Hepatic stellate cell (primary cell): ENCODE results near the gene DQX1.
"Not testable (repeated sequence)": the region's sequence is repeated elsewhere in the genome, so short reads cannot be mapped to it uniquely, and the experiment has no call there.

Experiments
- DNase-seq: peaks from one replicate; pipeline ENCODE4 v3.0.0; 2011; ENCODE audit warnings: low spot score

Gene DQX1, protein sequence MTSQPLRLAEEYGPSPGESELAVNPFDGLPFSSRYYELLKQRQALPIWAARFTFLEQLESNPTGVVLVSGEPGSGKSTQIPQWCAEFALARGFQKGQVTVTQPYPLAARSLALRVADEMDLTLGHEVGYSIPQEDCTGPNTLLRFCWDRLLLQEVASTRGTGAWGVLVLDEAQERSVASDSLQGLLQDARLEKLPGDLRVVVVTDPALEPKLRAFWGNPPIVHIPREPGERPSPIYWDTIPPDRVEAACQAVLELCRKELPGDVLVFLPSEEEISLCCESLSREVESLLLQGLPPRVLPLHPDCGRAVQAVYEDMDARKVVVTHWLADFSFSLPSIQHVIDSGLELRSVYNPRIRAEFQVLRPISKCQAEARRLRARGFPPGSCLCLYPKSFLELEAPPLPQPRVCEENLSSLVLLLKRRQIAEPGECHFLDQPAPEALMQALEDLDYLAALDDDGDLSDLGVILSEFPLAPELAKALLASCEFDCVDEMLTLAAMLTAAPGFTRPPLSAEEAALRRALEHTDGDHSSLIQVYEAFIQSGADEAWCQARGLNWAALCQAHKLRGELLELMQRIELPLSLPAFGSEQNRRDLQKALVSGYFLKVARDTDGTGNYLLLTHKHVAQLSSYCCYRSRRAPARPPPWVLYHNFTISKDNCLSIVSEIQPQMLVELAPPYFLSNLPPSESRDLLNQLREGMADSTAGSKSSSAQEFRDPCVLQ

DNA sequence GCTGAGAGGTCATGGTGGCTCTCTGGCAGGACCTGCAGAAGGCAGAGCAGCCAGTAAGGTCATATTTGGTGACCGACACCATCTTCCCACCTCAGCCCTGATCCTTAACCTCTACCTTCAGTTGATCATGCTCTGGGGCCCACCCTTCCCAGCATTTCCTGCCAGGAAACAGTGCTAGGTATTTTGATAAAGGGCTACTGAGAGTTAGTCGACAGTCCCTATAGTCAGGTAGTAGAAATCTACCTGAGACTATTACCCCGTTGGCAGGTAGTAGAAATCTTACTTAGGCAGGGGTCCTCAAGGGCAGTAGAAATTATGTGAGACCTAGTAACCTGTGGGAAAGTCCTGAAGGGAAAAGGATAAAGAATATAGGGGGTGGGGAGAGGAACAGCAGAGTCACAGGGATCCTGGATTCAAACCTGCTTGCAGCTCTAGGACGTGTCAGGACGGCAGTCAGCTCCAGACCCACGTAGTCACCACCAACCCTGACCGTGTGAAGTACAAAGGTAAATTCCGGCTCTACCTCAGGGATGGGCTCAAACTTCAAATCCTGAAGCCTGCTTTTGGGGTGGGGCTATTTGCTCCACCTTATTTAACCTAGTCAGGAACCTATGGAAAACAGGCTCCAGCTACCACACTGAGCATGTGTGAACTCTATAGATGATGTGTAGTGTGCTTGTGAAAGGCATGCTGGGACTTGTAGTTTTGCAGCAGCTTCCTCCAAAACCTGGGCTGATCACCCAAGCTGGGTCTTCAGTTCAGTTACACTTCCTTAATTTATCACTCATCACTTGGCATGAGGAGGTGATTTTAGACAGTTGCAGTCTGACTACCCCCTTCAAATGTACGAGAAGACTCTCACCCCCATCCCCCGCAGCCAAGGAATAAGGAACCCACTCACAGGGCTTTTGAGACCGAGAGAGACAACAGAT, at the start of gene DQX1:
Gene DQX1, minus strand, starts transcription at position 515 of the 932 bp plus-strand sequence. Its CDS starts 502 bp downstream, at position 13.
- peak; percentile 28 for DNase-seq

DNA sequence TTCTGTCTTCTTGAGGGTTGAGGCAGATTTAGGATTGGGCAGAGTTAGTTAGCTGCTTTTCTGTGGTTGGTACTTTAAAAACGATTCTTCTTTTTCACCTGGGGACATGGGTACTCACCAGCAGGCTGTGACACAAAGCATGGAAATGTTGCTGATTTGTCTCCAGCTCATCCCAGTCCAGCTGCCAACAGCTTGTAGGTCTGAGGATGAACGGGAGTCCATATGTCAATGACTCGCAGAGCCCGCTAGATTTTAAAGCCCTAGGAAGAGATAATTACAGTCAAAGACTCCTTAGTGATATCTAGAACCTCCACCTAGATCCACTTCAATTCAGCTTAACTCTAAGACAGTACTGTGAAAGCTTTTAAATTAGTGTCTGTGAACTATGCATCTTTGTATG, 49.3 kb upstream of the DQX1 start:
- DNase-seq = no peak

DNA sequence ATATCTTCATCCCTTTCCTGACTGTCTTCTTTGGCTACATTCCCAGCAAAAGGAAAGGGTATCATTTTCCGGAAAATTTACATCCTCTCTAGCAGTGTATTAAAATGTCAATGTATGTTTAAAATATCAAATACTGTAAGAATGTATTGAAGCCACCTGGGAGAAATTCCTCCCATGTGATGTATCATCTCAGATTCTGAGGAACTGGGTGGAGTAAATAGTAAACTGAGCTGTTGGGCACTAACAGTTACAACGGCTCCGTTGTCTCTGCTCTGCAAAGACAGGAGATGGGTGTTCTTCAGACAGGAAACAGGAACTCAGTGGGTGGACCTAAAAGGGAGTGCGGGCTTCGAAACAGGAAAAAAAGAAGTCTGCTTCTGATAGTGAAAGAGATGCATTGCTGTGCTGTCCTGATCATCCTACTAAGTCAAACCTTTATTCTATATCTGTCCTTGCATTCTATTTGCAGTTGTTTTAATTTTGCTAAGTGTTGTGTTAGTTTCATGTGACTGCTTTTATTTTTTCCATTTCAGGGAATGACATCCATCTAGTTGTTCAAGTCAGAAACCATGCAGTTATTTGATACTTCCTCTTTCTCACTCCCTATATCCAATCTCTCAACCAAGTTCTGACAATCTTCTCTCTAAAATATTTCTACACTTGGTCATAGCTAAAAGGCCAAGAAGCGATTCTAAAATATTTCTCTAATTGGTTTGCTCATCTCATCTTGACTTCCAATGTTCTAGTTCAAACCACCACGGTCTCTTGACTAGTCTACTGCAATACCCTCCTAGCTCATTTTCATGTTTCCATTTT, 47.9 kb upstream of the DQX1 start:
- DNase-seq = no peak

DNA sequence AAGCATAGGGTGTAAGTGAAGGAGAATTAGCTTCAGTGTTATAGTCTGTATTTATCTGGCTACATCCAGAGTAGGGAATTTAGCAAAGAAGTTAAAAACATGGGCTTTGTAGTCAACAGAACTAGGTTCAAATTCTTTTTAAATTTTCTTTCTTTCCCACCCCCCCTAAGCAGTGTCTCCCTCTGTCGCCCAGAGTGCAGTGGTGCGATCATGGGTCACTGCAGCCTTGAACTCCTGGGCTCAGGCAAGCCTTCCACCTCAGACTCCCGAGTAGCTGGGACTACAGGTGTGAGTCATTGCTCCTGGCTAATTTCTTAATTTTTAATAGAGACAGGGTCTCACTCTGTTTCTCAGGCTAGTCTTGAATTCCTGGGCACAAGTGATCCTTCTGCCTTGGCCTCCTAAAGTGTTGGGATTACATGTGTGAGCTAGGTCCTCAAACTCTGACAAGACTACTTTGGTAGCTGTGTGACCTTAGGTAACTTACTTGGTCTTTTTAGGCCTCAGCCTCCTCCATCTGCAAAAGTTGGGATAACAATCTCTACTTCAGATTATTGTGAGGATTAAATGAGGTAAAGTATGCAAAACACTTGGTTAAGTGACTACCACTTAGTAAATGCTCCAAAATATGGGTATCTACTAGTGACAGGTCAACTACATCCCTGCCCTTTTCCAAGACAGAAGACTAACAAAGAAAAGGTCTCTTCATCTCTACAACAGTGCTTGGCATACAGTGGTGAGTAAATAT, 46.3 kb upstream of the DQX1 start:
- DNase-seq = no peak

DNA sequence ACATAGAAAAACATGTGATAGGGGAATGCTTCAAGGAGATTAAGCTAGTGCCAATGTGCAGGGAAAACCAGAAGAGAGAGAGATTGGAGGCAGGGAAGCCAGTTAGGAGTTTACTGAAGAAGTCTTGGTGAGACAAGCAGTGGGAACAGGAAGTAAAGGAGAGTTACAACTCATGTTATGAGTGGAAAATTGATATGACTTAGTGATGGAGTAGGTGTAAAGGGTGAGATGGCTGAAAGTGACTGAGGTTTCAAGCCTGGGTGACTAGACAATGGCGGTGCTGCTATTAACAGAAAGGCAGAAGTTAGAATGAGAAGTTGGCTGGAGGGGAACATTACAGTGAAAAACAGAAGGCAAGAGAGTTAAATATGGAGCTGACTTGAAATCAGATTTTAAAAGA, 45.0 kb upstream of the DQX1 start:
- no peak for DNase-seq

DNA sequence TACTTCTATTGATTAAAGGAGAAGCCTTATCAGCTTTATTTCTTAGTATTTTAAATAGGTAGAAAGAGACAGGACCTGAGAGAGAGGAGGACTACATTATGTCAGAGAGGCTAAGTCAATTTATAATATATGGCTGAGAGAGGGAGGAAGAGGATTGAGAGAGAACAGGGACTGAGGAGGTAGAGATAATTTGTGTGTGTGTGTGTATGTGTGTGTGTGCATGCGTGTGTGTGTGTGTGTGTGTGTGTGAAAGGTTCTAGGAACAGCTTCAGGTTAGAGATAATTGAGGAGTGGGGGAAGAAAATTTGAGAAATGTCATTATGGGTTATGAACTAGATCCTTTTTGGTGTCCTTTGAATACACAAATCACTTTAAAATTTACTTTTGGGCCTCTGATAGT, 43.7 kb upstream of the DQX1 start:
- DNase-seq = no peak

DNA sequence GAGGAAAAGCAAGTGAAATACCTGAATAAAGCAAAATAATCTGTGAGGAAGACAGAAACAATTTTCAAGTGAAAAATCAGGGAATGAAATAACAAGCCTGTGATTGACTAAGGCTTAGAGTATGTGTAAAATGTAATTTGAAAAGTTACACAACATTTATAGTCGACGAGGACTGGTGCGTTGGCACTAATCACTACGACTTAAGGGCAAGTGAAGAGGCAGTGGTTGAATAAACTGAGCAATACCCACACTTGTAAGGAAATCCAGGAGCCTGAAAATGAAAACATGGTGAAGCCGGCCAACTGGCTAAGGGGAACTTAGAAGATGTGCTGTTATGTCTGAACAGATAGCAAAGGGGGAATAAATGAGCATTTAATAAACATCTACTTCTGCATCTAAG, 41.9 kb upstream of the DQX1 start:
- DNase-seq = peak; percentile 32

DNA sequence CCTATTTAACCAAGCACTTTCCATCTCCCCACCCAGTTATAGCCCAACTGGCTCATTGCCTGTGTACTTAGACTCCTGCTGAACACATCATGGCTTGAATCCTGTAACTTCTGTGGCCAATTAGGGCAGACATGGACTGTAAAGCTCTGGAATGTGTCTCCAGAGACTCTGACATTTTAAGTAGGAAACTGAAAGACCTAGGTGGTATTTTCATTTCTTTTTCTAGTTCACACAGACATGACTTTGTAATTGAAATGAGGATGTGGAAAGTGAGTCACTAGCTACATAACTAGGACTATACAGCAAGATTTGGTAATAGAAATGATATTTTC, 40.7 kb upstream of the DQX1 start:
- peak; percentile 71 for DNase-seq

DNA sequence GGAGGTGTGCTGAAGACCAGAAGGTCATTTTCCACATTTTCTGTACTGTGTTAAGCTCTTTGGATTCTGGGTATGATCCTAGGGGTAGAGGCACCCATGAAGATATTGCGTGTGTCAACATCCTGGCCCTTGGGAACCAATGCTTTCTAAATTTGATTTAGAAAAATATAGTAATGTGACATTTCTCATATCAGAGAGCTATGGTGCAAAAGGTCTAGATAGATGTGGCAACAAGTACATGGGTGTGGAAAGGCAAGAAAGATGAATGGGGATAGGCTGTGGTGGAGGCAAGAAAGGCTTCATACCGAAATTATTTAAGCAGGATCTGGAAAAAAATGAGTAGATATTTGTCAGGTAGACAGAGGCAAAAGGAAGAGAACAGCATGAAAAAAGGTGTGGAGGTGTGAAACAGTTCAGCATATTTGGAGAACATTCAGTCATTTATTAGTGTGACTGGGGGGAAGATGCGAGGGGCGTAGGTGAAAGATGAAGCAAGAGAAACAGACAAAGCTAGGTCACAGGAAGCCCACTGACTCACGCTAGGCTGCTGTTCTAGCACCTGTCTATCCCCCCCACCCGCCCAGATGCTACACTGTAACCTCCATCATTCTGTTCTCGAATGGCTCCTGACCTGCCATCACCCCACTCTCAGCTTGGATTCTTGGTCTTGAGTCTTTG, 40.2 kb upstream of the DQX1 start:
- DNase-seq = no peak

DNA sequence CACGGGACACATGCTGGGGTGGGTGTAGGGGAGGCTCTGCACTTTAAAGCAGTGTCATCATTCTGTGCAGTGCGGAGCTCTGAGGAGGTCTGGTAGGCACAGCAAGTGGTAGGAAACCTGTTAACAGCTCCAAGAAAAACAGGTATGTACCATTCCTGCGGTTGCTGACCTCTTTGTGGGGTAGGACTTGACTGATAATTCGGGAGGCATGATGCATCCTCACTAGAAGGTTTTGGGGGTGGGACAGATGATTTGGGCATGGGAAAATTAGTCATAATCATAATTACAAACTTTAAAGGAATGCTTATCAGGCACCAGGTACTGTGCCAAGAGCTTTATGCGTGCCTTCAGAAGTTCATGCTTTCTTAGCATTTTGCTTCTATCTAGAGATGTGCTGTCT, 38.2 kb upstream of the DQX1 start:
- no peak for DNase-seq

DNA sequence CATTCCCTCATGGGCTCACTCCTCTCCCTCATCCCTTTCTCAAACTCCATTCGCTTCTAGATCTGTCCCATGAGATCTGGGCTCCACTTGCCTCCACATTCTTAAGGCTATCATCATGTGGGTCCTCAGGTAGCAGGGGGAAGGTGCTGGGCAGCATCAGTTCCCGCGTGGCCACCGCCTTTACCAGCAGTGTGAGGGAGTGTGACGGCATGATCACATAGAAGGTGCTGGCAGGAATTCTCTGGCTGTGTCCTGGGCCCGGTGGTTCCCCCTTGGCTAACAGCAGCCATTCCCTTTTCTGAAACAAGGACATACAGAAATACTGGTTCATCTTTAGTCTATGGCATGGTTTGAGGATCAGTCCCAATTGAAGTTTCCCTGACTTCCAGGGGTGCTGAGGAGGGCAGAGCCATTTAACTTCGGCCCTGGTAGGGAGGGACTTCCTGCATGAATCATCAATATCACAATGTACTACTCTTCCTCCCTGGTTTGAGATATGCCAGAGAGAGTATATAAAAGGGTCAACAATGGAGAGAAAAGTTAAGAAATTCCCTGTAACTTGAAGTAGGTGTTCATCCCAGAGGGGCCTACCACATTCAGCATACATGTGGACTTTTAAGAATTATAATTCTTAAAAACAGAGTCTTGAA, 36.2 kb upstream of the DQX1 start:
- DNase-seq = no peak

DNA sequence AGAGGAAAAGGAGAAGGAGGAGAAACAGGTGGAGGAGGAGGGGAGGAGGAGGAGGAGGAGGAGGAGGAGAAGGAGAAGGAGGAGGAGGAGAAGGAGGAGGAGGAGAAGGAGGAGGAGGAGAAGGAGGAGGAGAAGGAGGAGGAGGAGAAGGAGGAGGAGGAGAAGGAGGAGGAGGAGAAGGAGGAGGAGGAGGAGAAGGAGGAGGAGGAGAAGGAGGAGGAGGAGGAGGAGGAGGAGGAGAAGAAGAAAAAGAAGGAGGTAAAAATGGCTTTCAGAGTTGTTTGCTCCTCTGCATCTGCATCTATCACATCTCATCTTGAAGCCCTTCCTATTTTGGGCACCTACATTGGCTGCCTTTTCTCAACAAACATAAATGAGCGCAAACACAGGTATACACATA, 35.0 kb upstream of the DQX1 start:
- DNase-seq = not testable (repeated sequence)

DNA sequence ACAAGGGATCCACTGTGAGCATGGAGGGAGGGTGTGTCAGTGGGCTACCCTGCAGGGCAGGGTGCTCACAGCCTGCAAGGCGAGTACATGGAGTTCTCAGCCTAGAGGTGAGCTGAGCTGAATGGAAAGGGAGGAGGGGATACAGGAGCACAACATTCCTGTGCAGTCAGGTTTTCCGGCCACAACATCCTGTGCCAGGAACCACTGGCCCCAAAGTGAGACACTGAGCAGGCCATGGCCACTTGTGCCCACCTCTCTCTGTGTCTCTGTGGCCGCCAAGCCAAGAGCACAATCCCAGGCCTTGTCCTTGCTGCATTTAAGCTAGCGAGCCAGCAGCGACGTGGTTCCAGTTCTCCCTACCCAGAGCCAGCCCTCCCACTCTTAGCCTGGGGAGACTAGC, 34.6 kb upstream of the DQX1 start:
- DNase-seq = no peak

DNA sequence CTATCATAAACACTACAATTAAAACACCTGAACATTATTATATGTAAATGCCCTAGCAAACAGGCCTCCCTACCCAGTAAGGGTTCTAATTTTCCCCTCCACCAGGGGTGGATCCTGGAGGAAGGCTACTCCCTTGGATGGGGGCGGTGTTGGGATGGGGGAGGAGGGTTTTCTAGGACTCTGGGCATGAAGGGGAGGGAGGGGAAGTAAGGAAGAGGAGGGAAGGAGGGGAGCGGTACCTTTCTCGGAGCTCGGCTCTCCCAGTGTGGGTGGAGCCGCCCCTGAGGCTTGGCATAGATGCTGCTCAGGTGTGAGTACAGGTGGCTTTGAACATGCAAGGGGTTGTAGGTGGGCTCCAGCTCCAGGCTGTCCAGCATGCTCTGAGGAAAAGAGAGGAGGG, 33.9 kb upstream of the DQX1 start:
- no peak for DNase-seq

DNA sequence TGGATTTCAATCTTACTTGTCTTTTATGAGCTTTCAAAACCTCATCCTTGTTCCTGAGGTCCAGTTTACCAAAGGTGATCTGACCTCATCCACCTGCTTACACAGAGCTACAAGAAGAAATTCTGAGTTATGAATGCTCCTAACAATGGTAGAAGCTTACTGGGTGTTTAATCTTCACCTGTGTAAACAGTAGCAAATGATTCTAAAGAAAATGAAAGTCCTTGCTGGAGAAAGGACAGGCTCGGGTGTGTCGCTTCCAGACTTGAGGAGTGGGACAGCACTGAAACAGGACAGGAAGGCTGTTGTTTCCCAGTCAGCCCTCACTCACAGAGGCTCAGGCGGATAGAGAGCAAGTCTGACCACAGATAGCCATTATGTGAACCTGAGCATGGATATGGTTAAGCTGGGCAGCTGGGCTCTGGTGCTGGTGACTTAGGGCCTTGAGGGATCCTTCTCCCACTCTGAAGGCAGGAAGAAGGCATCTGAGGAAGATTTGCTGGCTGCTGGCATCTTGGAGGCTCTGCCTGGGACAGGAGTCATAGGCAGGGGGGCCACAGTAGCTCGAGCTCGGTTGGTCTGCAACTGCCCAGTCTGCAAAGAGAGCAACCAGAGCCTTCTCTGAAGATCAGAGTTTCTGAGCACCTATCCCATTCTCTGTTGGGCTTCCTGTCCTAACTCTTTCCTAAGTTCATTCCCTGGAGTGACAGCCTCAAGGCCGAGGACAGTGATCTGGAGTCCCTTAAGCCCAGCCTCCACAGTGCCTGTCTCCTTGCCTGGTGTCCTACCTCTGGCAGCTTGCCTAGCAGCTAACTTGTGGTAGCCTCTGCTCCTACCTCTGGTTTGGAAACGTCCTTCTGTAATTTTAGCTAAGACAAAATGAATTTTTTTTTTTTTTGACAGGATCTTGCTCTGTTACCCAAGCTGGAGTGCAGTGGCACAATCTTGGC, 32.5 kb upstream of the DQX1 start:
- DNase-seq = no peak

DNA sequence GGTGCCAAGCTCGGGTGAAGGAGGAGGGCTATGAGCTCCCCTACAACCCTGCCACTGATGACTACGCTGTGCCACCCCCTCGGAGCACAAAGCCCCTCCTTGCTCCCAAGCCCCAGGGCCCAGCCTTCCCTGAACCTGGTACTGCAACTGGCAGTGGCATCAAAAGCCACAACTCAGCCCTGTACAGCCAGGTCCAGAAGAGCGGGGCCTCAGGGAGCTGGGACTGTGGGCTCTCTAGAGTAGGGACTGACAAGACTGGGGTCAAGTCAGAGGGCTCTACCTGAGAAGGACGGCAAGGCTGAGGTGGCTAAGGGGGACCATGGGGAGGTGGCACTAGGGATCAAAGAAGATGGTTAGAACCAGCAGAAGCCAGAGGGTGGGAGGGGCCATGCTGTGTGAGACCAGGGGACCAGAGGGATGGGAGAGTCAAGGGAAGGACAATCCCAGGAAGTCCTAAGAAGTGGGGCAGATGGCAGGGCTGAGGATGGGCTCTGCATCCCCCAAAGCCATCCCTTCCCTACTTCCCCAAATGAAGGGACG, 30.9 kb upstream of the DQX1 start:
- DNase-seq = no peak

DNA sequence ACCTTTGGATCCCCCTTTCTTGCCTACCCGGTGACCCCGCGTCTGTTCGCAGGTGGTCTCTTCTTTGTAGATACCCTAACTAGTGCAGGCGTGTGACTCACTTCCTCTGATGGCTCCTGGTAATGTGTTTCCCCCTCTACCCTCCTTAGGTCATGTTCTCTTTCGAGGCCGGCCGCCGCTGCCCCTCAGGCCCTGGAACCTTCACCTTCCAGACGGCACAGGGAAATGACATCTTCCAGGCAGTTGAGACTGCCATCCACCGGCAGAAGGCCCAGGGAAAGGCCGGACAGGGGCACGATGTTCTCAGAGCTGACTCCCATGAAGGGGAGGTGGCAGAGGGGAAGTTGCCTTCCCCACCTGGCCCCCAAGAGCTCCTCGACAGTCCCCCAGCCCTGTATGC, 30.1 kb upstream of the DQX1 start:
- DNase-seq = no peak

DNA sequence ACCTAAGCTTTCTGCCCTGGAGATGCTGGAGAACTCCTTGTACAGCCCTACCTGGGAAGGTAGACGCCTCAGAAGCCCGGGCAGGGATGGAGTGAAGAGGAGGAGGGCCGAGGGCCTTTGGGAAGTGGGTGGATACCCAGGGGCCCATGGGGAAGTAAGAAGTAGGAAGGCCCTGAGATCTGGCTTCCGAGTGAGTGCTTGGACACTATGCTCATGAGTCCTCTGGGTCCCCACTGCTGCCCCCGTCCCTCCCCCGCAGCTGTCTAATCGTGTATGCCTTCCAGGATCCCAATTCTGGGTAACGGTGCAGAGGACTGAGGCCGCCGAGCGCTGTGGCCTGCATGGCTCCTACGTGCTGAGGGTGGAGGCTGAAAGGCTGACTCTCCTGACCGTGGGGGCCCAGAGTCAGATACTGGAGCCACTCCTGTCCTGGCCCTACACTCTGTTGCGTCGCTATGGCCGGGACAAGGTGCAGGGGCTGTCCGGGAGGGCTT, 29.6 kb upstream of the DQX1 start:
- no peak for DNase-seq
